Endothelial cell of umbilical vein (primary cell): Measurements from ENCODE around the gene SLC1A4. TPM values are rescaled to one million over a fixed set of nuclear protein-coding genes. Genes with fewer than 3 reads are reported as not detected.

ENCODE experiments used
- BruUV-seq: library from RNA; stranded (reverse); fragments of 400-500 nt; replicated peaks from 2 replicates; lab custom pipeline; 2021; lab: Mats Ljungman, UMichigan
- CTCF ChIA-PET: fragments of 300-600, 350-600 bp; sonication (Branson Sonifier 250); formaldehyde crosslinking; loops from one replicate; lab custom pipeline; 2021; ENCODE audit warnings: antibody characterized with exemption, inconsistent platforms; lab: Charles Lee
- POLR2A ChIA-PET: fragments of 300-600, 350-600 bp; sonication (Branson Sonifier 250); formaldehyde crosslinking; loops from one replicate; lab custom pipeline; 2021; ENCODE audit warnings: antibody characterized with exemption, inconsistent platforms; lab: Charles Lee
- DNase-seq: peaks from one replicate; pipeline ENCODE4 v3.0.0-alpha.2; 2011; ENCODE audit warnings: low read depth, low spot score
- FAIRE-seq: peaks from 2 replicates; lab custom pipeline; 2011; peaks lifted over from hg19 to GRCh38; lab: Jason Lieb, UNC
- H2AFZ ChIP-seq: 2 replicates; pipeline ENCODE4 v1.6.0; 2012; ENCODE audit warnings: low read depth, low read length, control low read depth, inconsistent platforms
- H3K27ac ChIP-seq: 2 replicates; pipeline ENCODE4 v1.5.1; 2011; ENCODE audit warnings: low read depth, mild to moderate bottlenecking, control low read depth, low read length, moderate library complexity; ENCODE audit not compliant: insufficient read depth
- H3K27me3 ChIP-seq, 2 experiments: 2 replicates each; pipeline versions ENCODE4 v1.6.0 to v1.6.1; 2011; ENCODE audit warnings: low read length in 2 of 2, mixed read lengths in 1 of 2; ENCODE audit not compliant: control insufficient read depth in 2 of 2, insufficient read depth in 2 of 2
- H3K36me3 ChIP-seq, 2 experiments: 2 replicates in 1 of 2; 3 replicates in 1 of 2; pipeline ENCODE4 v1.5.1; 2011; ENCODE audit warnings: low read length in 2 of 2, mild to moderate bottlenecking in 1 of 2, moderate library complexity in 1 of 2; ENCODE audit not compliant: control insufficient read depth in 2 of 2, insufficient read depth in 2 of 2; ENCODE audit errors: extremely low read depth in 1 of 2
- H3K4me1 ChIP-seq: 3 replicates; pipeline ENCODE4 v1.5.1; 2011; ENCODE audit warnings: mild to moderate bottlenecking, low read length; ENCODE audit not compliant: control insufficient read depth, insufficient read depth; ENCODE audit errors: extremely low read depth
- H3K4me2 ChIP-seq: 2 replicates; pipeline ENCODE4 v1.6.1; 2011; ENCODE audit warnings: low read length, control low read depth, mixed read lengths; ENCODE audit not compliant: insufficient read depth
- H3K4me3 ChIP-seq, 3 experiments: fragments of 200-600 bp in 1 of 3; sonication (generic), shearing (Covaris generic) in 1 of 3; replicated peaks in 1 of 3; 2 replicates each; pipeline ENCODE4 v1.5.1; 2011 to 2016; ENCODE audit warnings: control low read depth in 3 of 3, low read length in 3 of 3, mild to moderate bottlenecking in 2 of 3, inconsistent platforms in 1 of 3, low read depth in 1 of 3, moderate library complexity in 1 of 3; ENCODE audit not compliant: insufficient read depth in 1 of 3
- H3K79me2 ChIP-seq: 2 replicates; pipeline ENCODE4 v1.6.0; 2012; ENCODE audit warnings: low read length, inconsistent platforms; ENCODE audit not compliant: control insufficient read depth, insufficient read depth
- H3K9ac ChIP-seq: replicated peaks from 2 replicates; pipeline ENCODE3; 2011; ENCODE audit warnings: low read length, control low read depth; ENCODE audit not compliant: insufficient read depth; ENCODE audit errors: extremely low read depth
- H3K9me1 ChIP-seq: replicated peaks from 3 replicates; pipeline ENCODE4 v1.6.0; 2011; ENCODE audit warnings: mild to moderate bottlenecking, low read length; ENCODE audit not compliant: control insufficient read depth, insufficient read depth; ENCODE audit errors: extremely low read depth
- H3K9me3 ChIP-seq: replicated peaks from 2 replicates; pipeline ENCODE4 v1.5.1; 2012; ENCODE audit warnings: low read length, inconsistent platforms; ENCODE audit not compliant: control insufficient read depth, insufficient read depth
- H4K20me1 ChIP-seq: replicated peaks from 2 replicates; pipeline ENCODE3; 2011; ENCODE audit warnings: mild to moderate bottlenecking, low read length; ENCODE audit not compliant: control insufficient read depth, insufficient read depth; ENCODE audit errors: extremely low read depth
- CTCF ChIP-seq, 2 donors: IDR thresholded peaks; 1 replicate in 1 of 2; 2 replicates in 1 of 2; pipeline ENCODE4 v1.5.1; 2011; ENCODE audit warnings: low read length in 2 of 2, mild to moderate bottlenecking in 2 of 2, moderate library complexity in 2 of 2, control low read depth in 1 of 2, inconsistent platforms in 1 of 2, low read depth in 1 of 2; ENCODE audit not compliant: insufficient read depth in 1 of 2; ENCODE audit errors: extremely low read depth in 1 of 2
- EZH2 ChIP-seq: IDR thresholded peaks from 2 replicates; pipeline ENCODE4 v1.6.1; 2012; ENCODE audit warnings: borderline replicate concordance, low read depth, mild to moderate bottlenecking, moderate library complexity, low read length, inconsistent platforms; ENCODE audit not compliant: severe bottlenecking
- FOS ChIP-seq: IDR thresholded peaks from 2 replicates; pipeline ENCODE4 v1.6.1; 2011; ENCODE audit warnings: mild to moderate bottlenecking, low read length, moderate library complexity, borderline replicate concordance; ENCODE audit not compliant: insufficient read depth
- GATA2 ChIP-seq: IDR thresholded peaks from 2 replicates; pipeline ENCODE4 v1.7.0; 2011; ENCODE audit warnings: low read depth, mild to moderate bottlenecking, moderate library complexity, mixed read lengths, low read length; ENCODE audit not compliant: insufficient read length, insufficient read depth
- JUN ChIP-seq: IDR thresholded peaks from 2 replicates; pipeline ENCODE4 v1.6.1; 2011; ENCODE audit warnings: borderline replicate concordance, low read depth; ENCODE audit not compliant: insufficient read length, insufficient read depth
- MAX ChIP-seq: IDR thresholded peaks from 2 replicates; pipeline ENCODE4 v1.6.1; 2011; ENCODE audit not compliant: insufficient read depth, insufficient read length
- MYC ChIP-seq: IDR thresholded peaks from one replicate; pipeline ENCODE4 v1.6.1; 2011; ENCODE audit warnings: mild to moderate bottlenecking, low read depth, low read length
- POLR2A ChIP-seq: IDR thresholded peaks from 2 replicates; pipeline ENCODE4 v1.6.1; 2012; ENCODE audit warnings: low read depth, mild to moderate bottlenecking, control low read depth, low read length
- POLR2AphosphoS5 ChIP-seq: IDR thresholded peaks from 2 replicates; pipeline ENCODE4 v1.6.1; 2012; ENCODE audit warnings: low read depth, mild to moderate bottlenecking, control low read depth, low read length, moderate library complexity; ENCODE audit not compliant: insufficient read depth
- dilution Hi-C: fragments of 300-500 bp; cut with MboI; formaldehyde crosslinking; loops from one replicate; pipeline ENCODE4 v1.15.0; 2019; ENCODE audit warnings: low sequenced_read_pairs; ENCODE audit not compliant: extremely low pct_ligation_motif_present
- intact Hi-C: fragments of 100-400 bp; cut with micrococcal nuclease; formaldehyde crosslinking; loops from one replicate; pipeline ENCODE4 v1.10.0; 2022
- polyA plus RNA-seq, 4 experiments: library from polyadenylated mRNA; depleted of rRNA in 3 of 4; stranded (reverse) in 3 of 4; unstranded in 1 of 4; fragments of >200 nt; gene quantifications; 2 replicates each; pipeline versions ENCODE4 v1.2.1 to v1.2.3, GENCODE V29; 2011 to 2012; ENCODE audit warnings: missing spikeins in 1 of 4
- total RNA-seq: library from RNA; stranded (reverse); gene quantifications from 2 replicates; pipeline ENCODE4 v1.2.3, GENCODE V29; 2021

Gene SLC1A4
- total and polyA plus RNA-seq, 2 donors (not counting 3 experiments of a cell fraction or from before 2014, with no cell fraction given): 9.9 to 13.9 TPM

GRCh38 chr2:65019010-65019409 is 29.8 kb downstream of the SLC1A4 start:
- Histone ChIP-seq H3K9ac (no peak overlapping the region), H3K4me2 (no peak overlapping the region), H3K9me1 (no peaks in the 10 kb centered on the region), H3K27me3 (no peaks in the 10 kb centered on the region), H4K20me1 (no peaks in the 10 kb centered on the region), H3K9me3 (no peaks in the 10 kb centered on the region), H3K4me3 (no peak overlapping the region), H3K4me1 (no peaks in the 10 kb centered on the region), H3K27ac (no peak overlapping the region), H3K36me3 (peaks cover 0 to 3% of the 10 kb centered on the region in 2 experiments), H2AFZ (no peak overlapping the region), H3K79me2 (no peaks in the 10 kb centered on the region)
- CTCF ChIA-PET: no interaction called here
- POLR2A ChIA-PET: no interaction called here
- no peak for DNase-seq
- intact Hi-C loops: no loop called here
- no peak for FAIRE-seq
- BruUV-seq: no TSS peak
- TF ChIP-seq POLR2A: no peak
- TF ChIP-seq FOS: no peak
- TF ChIP-seq GATA2: no peak
- TF ChIP-seq JUN: no peak
- no peak for TF ChIP-seq MAX
- no peak for TF ChIP-seq CTCF (IDR thresholded peaks at IDR 0.05; ENCODE audit: extremely low read depth in 1 of 2, insufficient read depth in 1 of 2, low read depth in 1 of 2, low read length in 2 of 2)
- no peak for TF ChIP-seq POLR2AphosphoS5
- TF ChIP-seq MYC: no peak
- TF ChIP-seq EZH2: no peak
- dilution Hi-C loops: no loop called here
